ENCODE measurements around the gene PIP5K1C.

The PIP5K1C gene

DNA sequence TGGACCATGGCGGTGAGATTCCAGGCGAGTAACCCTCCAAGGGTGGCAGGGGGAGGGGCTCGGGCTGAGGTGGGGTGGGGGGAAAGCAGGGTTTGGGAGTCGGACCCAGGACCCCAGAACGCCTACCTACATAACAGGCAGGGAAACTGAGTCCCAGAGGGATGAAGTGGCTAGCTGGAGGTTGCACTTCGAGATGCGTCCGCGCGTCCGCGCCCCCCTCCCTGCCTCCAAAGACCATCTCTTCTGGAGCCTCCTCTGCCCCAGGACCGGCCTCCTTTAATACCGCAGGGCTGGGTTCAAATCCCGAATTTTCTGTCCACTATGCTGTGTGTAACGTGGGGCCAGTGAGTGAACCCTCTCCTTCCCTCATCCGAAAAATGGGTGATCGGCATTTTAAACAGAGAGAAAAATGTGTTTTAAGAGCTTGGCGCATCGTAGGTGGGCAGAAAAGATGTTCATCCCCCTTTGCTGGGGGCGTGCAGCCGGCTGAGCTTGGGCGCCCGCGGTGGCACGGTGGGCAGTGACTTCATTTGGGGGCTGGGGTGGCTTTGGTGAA is 21.7 kb upstream of the PIP5K1C start:
- DNase-seq = no peak

DNA sequence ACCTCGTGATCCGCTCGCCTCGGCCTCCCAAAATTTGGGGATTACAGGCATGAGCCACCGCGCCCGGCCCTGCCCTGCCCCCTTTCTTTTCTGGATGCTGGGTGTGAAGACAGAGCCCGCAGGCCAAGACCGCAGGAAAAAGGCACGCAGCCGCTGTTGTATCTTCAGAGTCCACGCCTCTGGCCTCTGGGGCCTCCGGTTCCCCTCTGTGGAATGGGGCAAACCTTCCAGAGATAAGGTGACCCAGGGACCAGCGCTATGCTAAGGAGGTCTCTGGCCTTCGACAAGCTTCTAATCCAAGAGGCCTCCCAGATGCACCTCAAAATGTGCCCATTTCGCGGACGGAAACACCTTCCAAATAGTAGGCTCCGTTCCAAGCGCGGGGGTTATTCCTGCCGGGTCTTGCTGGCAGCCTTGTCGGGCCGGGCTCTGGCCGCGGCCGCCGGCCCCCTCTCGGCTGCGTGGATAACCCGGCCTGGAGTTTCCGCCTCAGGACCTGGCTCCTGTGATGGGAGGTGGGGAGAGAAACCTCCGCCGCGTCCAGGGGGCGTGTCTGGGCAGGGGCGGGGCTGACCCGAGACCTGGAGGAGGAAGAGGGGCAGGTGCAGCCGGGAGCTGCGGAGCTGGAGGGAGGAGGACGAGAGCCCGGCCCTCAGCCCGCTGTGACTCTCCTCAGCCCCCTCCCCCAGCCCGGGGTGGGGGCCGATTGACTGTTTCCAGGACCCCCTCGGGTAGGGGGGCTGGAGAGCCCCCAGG is 21.0 kb upstream of the PIP5K1C start:
- peak; percentile 63 for DNase-seq

- DNase-seq = no peak
Observed at GRCh38 chr19:3720349-3720917, 20.2 kb upstream of the PIP5K1C start.

GRCh38 chr19:3719868-3720267 is 19.6 kb upstream of the PIP5K1C start:
- DNase-seq = no peak

DNA sequence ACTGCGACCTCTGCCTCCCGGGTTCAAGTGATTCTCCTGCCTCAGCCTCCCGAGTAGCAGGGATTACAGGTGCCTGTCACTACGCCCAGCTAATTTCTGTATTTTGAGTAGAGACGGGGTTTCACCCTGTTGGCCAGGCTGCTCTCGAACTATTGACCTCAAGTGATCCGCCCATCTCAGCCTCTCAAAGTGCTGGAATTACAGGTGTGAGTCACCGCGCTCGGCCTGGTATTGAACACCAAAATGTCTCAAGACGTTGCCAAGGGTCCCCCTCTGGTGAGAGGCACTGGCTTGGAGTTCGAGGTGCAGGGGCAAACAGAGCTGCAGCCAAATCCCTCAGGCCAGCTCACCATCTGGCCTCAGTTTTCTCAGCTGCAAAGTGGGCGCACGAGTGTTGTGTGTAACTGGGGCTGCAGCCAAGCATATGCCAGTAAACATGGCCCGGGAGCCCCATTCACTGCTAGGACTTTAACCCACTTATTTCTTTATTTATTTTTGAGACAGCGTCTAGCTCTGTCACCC is 15.9 kb upstream of the PIP5K1C start:
- no peak for DNase-seq

GRCh38 chr19:3712663-3713611 is 12.7 kb upstream of the PIP5K1C start:
- DNase-seq = no peak

GRCh38 chr19:3710265-3710812 is 10.1 kb upstream of the PIP5K1C start:
- DNase-seq = no peak

DNA sequence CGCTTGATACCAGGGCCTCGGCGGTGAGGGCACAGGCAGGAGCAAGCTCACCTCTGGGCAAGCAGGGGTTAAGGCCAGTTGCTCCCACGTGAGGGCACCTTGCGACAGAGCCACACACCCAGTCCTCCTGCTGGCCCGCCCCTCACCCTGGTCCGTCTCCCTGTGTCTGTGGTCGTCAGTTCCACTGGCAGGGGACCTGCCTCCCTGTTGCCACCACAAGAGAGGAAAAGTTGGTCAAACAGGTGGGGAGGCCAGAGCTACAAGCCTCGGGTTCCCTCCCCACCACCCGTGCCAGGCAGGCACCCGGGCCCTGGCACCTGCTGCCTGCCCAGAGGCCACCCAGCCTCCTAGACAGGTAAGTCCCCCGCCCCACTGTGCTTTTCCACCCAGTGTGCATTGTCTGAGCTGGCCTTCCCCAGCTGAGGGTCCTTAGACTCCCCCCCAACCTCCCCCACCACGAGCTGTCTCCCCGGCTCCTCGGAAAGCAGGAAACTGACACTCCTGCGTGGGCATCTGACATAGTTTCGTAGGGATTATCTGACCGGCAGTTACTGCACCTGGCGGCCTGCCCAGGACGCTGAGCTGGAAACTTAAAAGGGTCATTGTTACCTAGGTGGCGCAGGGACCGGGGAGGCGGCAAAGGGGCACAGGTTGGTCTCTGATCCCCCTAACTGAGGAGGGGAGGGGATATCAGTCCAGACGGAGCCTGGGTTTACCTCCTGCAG is 8.1 kb upstream of the PIP5K1C start, which contains the start of gene TJP3:
TJP3 (plus strand) TSS at position 178 of the 725 bp plus-strand sequence. CDS start 20,049 bp downstream, outside the sequence.
- no peak for DNase-seq

GRCh38 chr19:3707868-3708206 is 7.6 kb upstream of the PIP5K1C start:
- DNase-seq = no peak

- DNase-seq = no peak
Observed at GRCh38 chr19:3701200-3701599, 932 bp upstream of the PIP5K1C start.

DNA sequence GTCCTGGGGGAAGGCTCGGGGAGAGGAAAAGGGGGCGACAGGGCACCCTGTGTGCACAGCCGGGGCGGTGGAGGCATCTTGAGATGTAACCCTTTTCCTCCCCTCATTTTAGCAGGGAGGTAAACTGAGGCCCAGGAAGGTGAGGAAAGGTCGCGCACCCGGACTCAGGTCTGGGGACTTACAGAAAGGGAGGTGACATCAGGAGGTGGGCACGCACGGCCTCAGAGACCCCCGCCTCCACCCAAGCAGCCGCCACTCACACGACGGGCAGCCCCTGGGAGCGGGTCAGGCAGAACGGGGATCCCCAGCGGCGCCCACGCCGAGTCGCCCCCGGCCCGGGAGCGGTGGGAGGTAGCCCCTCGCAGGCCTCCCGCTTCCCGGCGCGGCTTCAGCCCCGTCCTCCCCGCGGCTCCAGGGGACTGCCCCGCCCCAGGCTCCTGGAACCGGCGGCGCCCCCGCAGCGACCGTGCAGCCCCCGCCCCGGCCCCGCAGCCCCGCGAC is 477 bp downstream of the PIP5K1C start:
- DNase-seq = no peak

- no peak for DNase-seq
Observed at GRCh38 chr19:3698974-3699740, 1.1 kb downstream of the PIP5K1C start.

GRCh38 chr19:3698386-3698950 is 1.8 kb downstream of the PIP5K1C start:
- DNase-seq = no peak

DNA sequence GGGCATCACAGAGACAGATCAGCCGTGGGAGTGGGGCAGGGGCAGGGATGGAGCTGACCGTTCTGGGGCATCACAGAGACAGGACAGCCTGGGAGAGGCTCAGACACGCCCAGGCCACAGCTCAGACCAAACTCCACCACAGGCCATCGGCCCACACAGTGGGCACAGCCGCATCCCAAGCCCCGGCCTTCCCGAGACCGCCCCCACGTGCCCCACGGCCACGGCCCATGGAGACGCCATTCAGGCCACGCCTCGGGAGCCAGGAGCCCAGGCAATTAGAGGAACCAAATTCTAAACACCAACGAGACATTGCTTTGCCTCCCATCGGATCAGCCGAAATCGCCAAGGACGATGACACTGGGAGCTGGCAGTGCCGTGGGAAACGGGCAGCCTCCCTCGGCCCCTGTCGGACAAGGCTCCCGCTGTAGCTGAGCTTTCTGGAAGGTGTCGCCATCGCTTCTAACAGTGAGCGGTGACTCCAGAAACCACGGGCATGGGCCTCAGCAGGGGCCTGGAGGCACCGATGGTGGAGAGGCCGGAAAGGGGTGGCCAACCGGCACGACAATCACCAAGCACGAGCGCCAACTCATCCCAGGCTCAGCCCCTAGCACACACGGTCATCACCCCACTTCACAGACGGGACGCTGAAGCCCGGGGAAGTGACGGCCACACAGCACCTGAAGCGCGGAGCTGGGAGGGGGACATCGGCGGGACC is 2.4 kb downstream of the PIP5K1C start:
- DNase-seq = no peak

DNA sequence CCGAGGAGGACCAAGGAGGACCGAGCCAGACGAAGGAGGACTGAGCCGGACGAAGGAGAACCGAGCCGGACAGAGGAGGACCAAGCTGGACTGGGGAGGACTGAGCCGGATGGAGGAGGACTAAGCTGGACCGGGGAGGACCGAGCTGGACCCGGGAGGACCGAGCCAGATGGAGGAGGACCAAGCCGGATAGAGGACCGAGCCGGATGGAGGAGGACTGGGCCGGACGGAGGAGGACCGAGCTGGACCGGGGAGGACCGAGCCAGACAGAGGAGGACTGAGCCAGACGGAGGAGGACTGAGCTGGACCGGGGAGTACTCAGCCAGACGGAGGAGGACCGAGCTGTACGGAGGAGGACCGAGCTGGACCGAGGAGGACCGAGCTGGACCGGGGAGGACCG is 3.2 kb downstream of the PIP5K1C start:
- no peak for DNase-seq

DNA sequence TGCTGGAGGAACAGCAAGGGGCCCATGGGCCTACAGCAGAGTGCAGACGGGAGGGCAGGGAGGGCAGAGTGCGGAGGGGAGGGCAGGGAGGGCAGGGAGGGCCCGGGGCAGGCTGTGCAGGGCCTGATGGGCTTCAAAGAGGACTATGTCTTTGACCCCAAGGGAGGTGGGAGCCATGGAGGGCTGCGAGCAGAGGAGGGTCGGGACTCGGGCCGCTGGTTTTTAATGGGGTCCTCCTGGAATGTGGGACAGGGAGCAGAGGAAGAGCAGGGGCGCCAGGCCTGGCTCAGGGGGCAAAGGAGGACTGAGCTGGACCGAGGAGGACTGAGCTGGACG is 3.6 kb downstream of the PIP5K1C start:
- DNase-seq = no peak

DNA sequence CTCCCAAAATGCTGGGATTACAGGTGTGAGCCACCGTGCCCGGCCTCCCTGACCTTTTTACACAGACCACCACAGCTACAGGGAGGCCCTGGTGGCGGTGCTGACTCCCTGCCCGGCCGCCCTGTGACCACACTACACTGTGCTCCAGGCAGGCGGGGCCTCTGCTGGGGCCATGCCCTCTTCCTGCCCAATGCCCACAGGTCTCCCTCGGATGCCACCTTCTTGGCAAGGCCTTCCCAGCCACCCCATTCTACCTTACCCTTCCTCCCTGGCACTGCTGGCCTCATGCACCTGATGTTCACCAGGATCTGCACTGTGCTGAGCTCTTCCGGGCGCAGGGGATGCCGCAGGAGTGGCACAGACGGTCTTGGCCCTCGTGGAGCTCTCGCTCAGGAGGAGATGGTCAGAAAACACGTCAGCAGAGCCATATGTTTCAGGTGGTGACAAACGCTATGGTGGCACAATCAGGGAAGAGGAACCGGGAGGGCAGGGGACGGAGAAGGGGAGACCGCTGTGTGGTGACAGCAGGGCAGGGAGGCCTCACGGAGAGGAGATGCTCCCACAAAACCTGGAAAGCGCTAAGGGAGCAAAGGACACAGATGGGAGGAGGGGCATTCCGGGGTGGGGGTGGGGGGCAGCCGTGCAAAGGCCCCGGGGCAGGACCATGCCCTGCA is 4.1 kb downstream of the PIP5K1C start:
- no peak for DNase-seq

GRCh38 chr19:3695124-3695733 is 5.0 kb downstream of the PIP5K1C start:
- DNase-seq = no peak
